Measurements from ENCODE around the gene ACP7. TPM values are rescaled to one million over a fixed set of nuclear protein-coding genes. Genes with fewer than 3 reads are reported as not detected.

Gene ACP7
- total and polyA plus RNA-seq, 2 of the 4 experiments (the other 2 are of a cell fraction): not detected

DNA sequence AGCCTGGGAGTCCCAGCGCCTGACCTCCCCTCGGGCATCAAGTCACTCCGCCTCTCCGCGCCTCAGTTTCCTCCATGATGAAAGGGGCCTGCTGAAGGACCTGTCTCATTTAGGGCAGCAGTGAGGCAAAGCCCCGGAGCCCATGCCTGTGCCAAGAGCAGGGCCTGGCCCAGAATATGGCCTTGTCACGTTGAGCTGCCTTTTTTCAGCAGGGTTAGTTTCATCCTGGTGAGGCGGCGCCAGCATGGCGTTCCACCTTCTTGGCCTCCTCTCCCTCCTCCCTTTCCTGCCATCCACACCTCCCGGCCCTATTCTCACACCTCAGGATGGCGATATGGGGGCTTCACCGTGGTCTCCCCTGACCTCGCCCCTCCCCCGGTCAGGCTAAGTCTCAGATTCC is 71.6 kb downstream of the ACP7 start:
- dilution Hi-C loops (cut with HindIII; ENCODE audit: low sequenced_read_pairs, unreplicated experiment) (no loop called here), in situ Hi-C loops (cut with MboI; ENCODE audit: low sequenced_read_pairs) (no loop called here), intact Hi-C loops (cut with micrococcal nuclease) (no loop called here)
- H2AK5ac ChIP-seq (ENCODE audit: low read depth, low read length): no peak overlapping the region
- no peak overlapping the region for H3K4me3 ChIP-seq (ENCODE audit: insufficient read depth, low read depth, low read length)
- H3K23ac ChIP-seq (ENCODE audit: low read depth, low read length): no peak overlapping the region
- TF ChIP-seq MAFK (IDR thresholded peaks at IDR 0.05; ENCODE audit: low read depth, low read length): no peak
- no peak for TF ChIP-seq NFE2L2 (IDR thresholded peaks at IDR 0.05; ENCODE audit: low read depth, low read length)
- no peak overlapping the region for H3K4me2 ChIP-seq (ENCODE audit: low read depth, low read length)
- peaks cover 28% of the 10 kb centered on the region for H3K9me1 ChIP-seq (ENCODE audit: insufficient read depth, low read length)
- H4K20me1 ChIP-seq (ENCODE audit: insufficient read depth, low read length): peaks cover 52% of the 10 kb centered on the region
- no peak overlapping the region for H3K27ac ChIP-seq (ENCODE audit: insufficient read depth, low read length)
- peaks cover 21% of the 10 kb centered on the region for H3K4me1 ChIP-seq (ENCODE audit: control insufficient read depth, insufficient read depth, low read length)
- CTCF ChIA-PET: no interaction called here
- H2AK9ac ChIP-seq (replicated peaks; ENCODE audit: low read depth, low read length, poor library complexity): peak overlapping the region; percentile 96
- H3K36me3 ChIP-seq (ENCODE audit: control insufficient read depth, insufficient read depth, low read length): no peaks in the 10 kb centered on the region
- peak overlapping the region; percentile 66 for H3K4ac ChIP-seq (ENCODE audit: low read depth, low read length)
- BruUV-seq (replicated peaks): no TSS peak
- H2BK120ac ChIP-seq (ENCODE audit: low read depth, low read length): no peak overlapping the region
- H3K18ac ChIP-seq (ENCODE audit: low read depth, low read length): no peak overlapping the region
- H2AFZ ChIP-seq (replicated peaks; ENCODE audit: low read length, poor library complexity): no peak overlapping the region
- no peaks in the 10 kb centered on the region for H3K27me3 ChIP-seq (ENCODE audit: control insufficient read depth, insufficient read depth, low read length)
- no peak overlapping the region for H2BK15ac ChIP-seq (ENCODE audit: low read depth, low read length)
- H2BK5ac ChIP-seq (ENCODE audit: low read depth, low read length, poor library complexity, severe bottlenecking): no peak overlapping the region
- peaks cover 39 to 80% of the 10 kb centered on the region in 2 experiments for H3K79me1 ChIP-seq (ENCODE audit: low read depth in 1 of 2, low read length in 2 of 2)
- POLR2A ChIA-PET (ENCODE audit: unreplicated experiment): no interaction called here
- no peak overlapping the region; the same call in 1 of the 2 replicates for H4K5ac ChIP-seq (ENCODE audit: low read depth, low read length)
- H4K8ac ChIP-seq (ENCODE audit: low read depth in 2 of 2, low read length in 2 of 2): no peak overlapping the region; a peak in 1 of 4 replicates
- H3K14ac ChIP-seq (replicated peaks; ENCODE audit: low read depth, low read length): no peak overlapping the region
- no peak overlapping the region for H3K56ac ChIP-seq (ENCODE audit: extremely low read depth, insufficient read depth, low read length)
- ATAC-seq (ENCODE audit: low read depth) (no peak), DNase-seq (no peak)
- H4K91ac ChIP-seq (ENCODE audit: insufficient read depth, low read depth, low read length): no peak overlapping the region; the same call in 1 of the 2 replicates
- no peaks in the 10 kb centered on the region for H3K9me3 ChIP-seq (ENCODE audit: control insufficient read depth, insufficient read depth, low read length)
- no peak overlapping the region for H2BK20ac ChIP-seq (ENCODE audit: low read depth, low read length)
- WGBS, 2 experiments (ENCODE audit: extremely low coverage in 2 of 2, insufficient read length in 1 of 2): 88% methylated on average over 6 of the region's 15 CpGs; no CpG with 5 or more reads in 1 of the 2 experiments
- no peak overlapping the region for H3K9ac ChIP-seq (ENCODE audit: low read depth, low read length)
